ENCODE results near the gene JAZF1.
"Not testable (repeated sequence)": the region's sequence is repeated elsewhere in the genome, so short reads cannot be mapped to it uniquely, and the experiment has no call there.

The JAZF1 gene

GRCh38 chr7:27873981-27874957 is 306.3 kb downstream of the JAZF1 start:
- DNase-seq (ENCODE audit: low read depth in 2 of 2) = no peak

GRCh38 chr7:27872356-27873275 is 308.0 kb downstream of the JAZF1 start:
- no peak for DNase-seq (ENCODE audit: low read depth in 2 of 2)

- DNase-seq (ENCODE audit: low read depth in 2 of 2) = no peak
These were observed 308.7 kb downstream of the JAZF1 start for GRCh38 chr7:27871866-27872265.

DNA sequence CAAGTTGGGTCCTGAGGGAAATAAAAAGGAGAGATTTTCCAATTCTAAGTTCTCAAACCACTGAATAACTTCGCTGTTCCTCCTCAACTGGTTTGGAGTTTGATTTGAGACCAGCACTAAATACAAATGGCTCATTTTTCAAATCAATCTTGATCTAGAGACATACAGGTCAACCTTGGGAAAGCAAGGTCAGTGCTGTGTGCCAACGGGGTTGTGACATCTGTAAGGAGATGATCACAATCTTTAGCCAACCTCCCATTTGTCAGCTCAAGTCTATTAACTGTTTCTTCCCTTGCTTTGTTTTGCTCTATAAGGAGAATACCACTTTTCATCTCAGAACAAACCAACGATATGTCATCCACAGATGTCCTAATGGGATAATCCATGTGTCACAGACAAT is 309.5 kb downstream of the JAZF1 start:
- DNase-seq (ENCODE audit: low read depth in 2 of 2) = no peak

GRCh38 chr7:27870595-27870994 is 310.0 kb downstream of the JAZF1 start:
- no peak for DNase-seq (ENCODE audit: low read depth in 2 of 2)

GRCh38 chr7:27869056-27869455 is 311.5 kb downstream of the JAZF1 start:
- no peak for DNase-seq (ENCODE audit: low read depth in 2 of 2)

DNA sequence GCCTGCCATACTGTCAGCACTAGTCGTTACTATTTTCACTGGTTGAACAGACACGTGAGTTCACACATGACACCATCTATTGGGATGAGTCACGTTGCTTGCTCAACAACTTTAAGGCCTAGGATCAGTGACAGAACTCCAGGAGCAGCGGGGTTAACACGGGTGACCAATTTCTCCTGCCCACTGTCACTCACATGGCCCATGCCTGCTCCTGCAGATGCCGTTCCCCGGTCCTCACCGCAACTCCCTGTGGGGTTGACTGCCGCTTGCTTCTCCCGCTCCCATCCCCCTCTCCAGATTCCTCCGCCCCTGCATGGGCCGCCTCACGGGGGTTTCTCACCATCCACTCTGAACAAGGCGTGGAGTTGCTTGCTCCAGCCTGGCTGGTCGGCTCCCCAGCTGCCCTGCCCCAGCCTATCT is 312.5 kb downstream of the JAZF1 start:
- DNase-seq (ENCODE audit: low read depth in 2 of 2) = no peak

- DNase-seq (ENCODE audit: low read depth in 2 of 2) = no peak
These were observed 313.5 kb downstream of the JAZF1 start for GRCh38 chr7:27866828-27867672.

- no peak for DNase-seq (ENCODE audit: low read depth in 2 of 2)
These were observed 314.3 kb downstream of the JAZF1 start for GRCh38 chr7:27866256-27866655.

DNA sequence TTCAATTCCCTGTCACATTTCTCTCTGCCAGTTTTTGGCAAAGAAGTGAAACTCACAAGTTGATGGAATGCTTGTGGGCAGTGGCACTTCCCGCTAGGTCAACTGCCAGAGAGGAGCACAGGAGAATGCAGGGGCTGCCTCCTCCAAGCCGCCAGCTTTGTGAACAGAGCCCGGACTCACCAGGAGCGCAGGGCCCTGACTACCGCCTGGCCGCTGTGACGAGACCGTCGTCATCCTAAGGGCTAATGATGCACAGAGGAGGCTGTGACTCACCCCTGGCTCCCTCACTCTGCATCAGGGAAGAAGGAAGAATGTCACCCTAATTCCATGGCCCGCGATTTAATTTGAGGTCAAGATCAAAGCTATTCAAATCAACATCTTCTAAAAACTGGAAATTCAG is 316.7 kb downstream of the JAZF1 start:
- DNase-seq (ENCODE audit: low read depth in 2 of 2) = no peak

- DNase-seq (ENCODE audit: low read depth in 2 of 2) = no peak
These were observed 318.8 kb downstream of the JAZF1 start for GRCh38 chr7:27861747-27862146.

- DNase-seq (ENCODE audit: low read depth in 2 of 2) = no peak
These were observed 319.8 kb downstream of the JAZF1 start for GRCh38 chr7:27860800-27861199.

GRCh38 chr7:27856703-27857485 is 323.7 kb downstream of the JAZF1 start:
- not testable (repeated sequence) for DNase-seq (ENCODE audit: low read depth in 2 of 2)

- DNase-seq (ENCODE audit: low read depth in 2 of 2) = no peak
These were observed 330.1 kb downstream of the JAZF1 start for GRCh38 chr7:27850531-27850930.

GRCh38 chr7:27846388-27846787 is 334.2 kb downstream of the JAZF1 start:
- DNase-seq (ENCODE audit: low read depth in 2 of 2) = no peak

- DNase-seq (ENCODE audit: low read depth in 2 of 2) = no peak
These were observed 336.9 kb downstream of the JAZF1 start for GRCh38 chr7:27843584-27844305.

GRCh38 chr7:27842851-27843250 is 337.7 kb downstream of the JAZF1 start:
- no peak for DNase-seq (ENCODE audit: low read depth in 2 of 2)

GRCh38 chr7:27842094-27842692 is 338.4 kb downstream of the JAZF1 start:
- no peak for DNase-seq (ENCODE audit: low read depth in 2 of 2)

- DNase-seq (ENCODE audit: low read depth in 2 of 2) = no peak
These were observed 339.7 kb downstream of the JAZF1 start for GRCh38 chr7:27840760-27841364.

Data from stimulated activated CD4-positive, alpha-beta T cell treated with anti-CD3 and anti-CD28 coated beads, Interleukin-1b, Interleukin-23, amount 100 ng/mL, for 4 hours (primary cell).